Natural killer cell (primary cell): ENCODE data around the gene PLEKHG4. TPM values are rescaled to one million over a fixed set of nuclear protein-coding genes. Genes with fewer than 3 reads are reported as not detected.

Experiments used
- ATAC-seq, 3 donors: fragments of 150-1000 bp in 2 of 3; fragments of 200-7000 bp in 1 of 3; cut with Tn5 transposase; 1 replicate in 1 of 3; 2 replicates in 2 of 3; pipeline ENCODE4 v1.10.0; 2021; ENCODE audit warnings: mild to moderate bottlenecking in 2 of 3, moderate library complexity in 2 of 3
- DNase-seq, 2 donors: peaks; one replicate each; pipeline versions ENCODE4 v3.0.0 to v3.0.0-alpha.2; 2013 to 2021; ENCODE audit warnings: mixed read lengths in 1 of 2
- H3K27ac ChIP-seq: one replicate; pipeline ENCODE4 v1.5.1; 2013; ENCODE audit warnings: mild to moderate bottlenecking, low read length
- H3K27me3 ChIP-seq: one replicate; pipeline ENCODE4 v1.6.1; 2013; ENCODE audit warnings: low read length; ENCODE audit not compliant: control insufficient read depth, insufficient read depth
- H3K36me3 ChIP-seq: one replicate; pipeline ENCODE4 v1.6.1; 2013; ENCODE audit warnings: low read length; ENCODE audit not compliant: control insufficient read depth, insufficient read depth
- H3K4me1 ChIP-seq: one replicate; pipeline ENCODE4 v1.6.1; 2013; ENCODE audit warnings: low read length; ENCODE audit not compliant: control insufficient read depth, insufficient read depth
- H3K4me3 ChIP-seq: one replicate; pipeline ENCODE4 v1.5.1; 2013; ENCODE audit warnings: low read length
- H3K9me3 ChIP-seq: one replicate; pipeline ENCODE4 v1.6.1; 2013; ENCODE audit warnings: low read length; ENCODE audit not compliant: control insufficient read depth, insufficient read depth
- H3K27ac Mint-ChIP-seq, 2 donors: one replicate each; pipeline ENCODE4 v1.8.0; 2022; ENCODE audit warnings: mild to moderate bottlenecking in 2 of 2, mixed read lengths in 2 of 2, moderate library complexity in 1 of 2
- H3K27me3 Mint-ChIP-seq, 2 donors: one replicate each; pipeline ENCODE4 v1.8.0; 2022; ENCODE audit warnings: low read depth in 2 of 2, mixed read lengths in 2 of 2
- H3K36me3 Mint-ChIP-seq: one replicate; pipeline ENCODE4 v1.8.0; 2022; ENCODE audit warnings: mixed read lengths
- H3K4me1 Mint-ChIP-seq, 2 donors: one replicate each; pipeline ENCODE4 v1.8.0; 2022; ENCODE audit warnings: mixed read lengths in 2 of 2
- H3K4me3 Mint-ChIP-seq: one replicate; pipeline ENCODE4 v1.8.0; 2022; ENCODE audit warnings: mild to moderate bottlenecking, moderate library complexity, mixed read lengths
- H3K9me3 Mint-ChIP-seq, 2 donors: one replicate each; pipeline ENCODE4 v1.8.0; 2022; ENCODE audit warnings: mixed read lengths in 2 of 2
- WGBS: methylation state at CpG from one replicate; pipeline ENCODE4 v1.1.7; 2013; ENCODE audit warnings: missing lambda C conversion rate; ENCODE audit not compliant: insufficient coverage; 5-methylcytosine and 5-hydroxymethylcytosine counted together
- intact Hi-C: fragments of 100-400 bp; cut with micrococcal nuclease; formaldehyde crosslinking; loops from one replicate; pipeline ENCODE4 v1.14.2; 2022
- total RNA-seq, 4 donors: library from RNA; stranded (reverse); fragments of 120-200 nt in 1 of 4; gene quantifications; one replicate each; pipeline versions ENCODE4 v1.2.3 to v1.2.4, GENCODE V29; 2013 to 2022
- TF ChIP-seq, protein P1 (sequence below): fragments of 200-600 bp; IDR thresholded peaks from one replicate; pipeline ENCODE4 v1.8.0; 2022; ENCODE audit warnings: antibody characterized with exemption

The PLEKHG4 gene
- total RNA-seq, 3 donors from 2014 or later (not counting 1 experiment from before 2014, with no cell fraction given) = 6.8 to 14.7 (median 8.5) TPM

- peak overlapping the region in 1 of 2 donors; percentile 49 for H3K27ac Mint-ChIP-seq
- Histone ChIP-seq H3K4me3 (no peak overlapping the region), H3K36me3 (peaks cover 41% of the 10 kb centered on the region), H3K27ac (no peak overlapping the region), H3K9me3 (no peaks in the 10 kb centered on the region), H3K27me3 (no peaks in the 10 kb centered on the region), H3K4me1 (peaks cover 12% of the 10 kb centered on the region)
- H3K4me1 Mint-ChIP-seq = peaks cover 14 to 40% of the 10 kb centered on the region in 2 donors
- DNase-seq (no peak), ATAC-seq (no peak)
- H3K36me3 Mint-ChIP-seq = no peaks in the 10 kb centered on the region
- no peaks in the 10 kb centered on the region for H3K27me3 Mint-ChIP-seq
- intact Hi-C loops = no loop called here
- WGBS = 100% methylated on average over 9 of the region's 9 CpGs
- H3K4me3 Mint-ChIP-seq = no peak overlapping the region
- TF ChIP-seq, protein P1, sequence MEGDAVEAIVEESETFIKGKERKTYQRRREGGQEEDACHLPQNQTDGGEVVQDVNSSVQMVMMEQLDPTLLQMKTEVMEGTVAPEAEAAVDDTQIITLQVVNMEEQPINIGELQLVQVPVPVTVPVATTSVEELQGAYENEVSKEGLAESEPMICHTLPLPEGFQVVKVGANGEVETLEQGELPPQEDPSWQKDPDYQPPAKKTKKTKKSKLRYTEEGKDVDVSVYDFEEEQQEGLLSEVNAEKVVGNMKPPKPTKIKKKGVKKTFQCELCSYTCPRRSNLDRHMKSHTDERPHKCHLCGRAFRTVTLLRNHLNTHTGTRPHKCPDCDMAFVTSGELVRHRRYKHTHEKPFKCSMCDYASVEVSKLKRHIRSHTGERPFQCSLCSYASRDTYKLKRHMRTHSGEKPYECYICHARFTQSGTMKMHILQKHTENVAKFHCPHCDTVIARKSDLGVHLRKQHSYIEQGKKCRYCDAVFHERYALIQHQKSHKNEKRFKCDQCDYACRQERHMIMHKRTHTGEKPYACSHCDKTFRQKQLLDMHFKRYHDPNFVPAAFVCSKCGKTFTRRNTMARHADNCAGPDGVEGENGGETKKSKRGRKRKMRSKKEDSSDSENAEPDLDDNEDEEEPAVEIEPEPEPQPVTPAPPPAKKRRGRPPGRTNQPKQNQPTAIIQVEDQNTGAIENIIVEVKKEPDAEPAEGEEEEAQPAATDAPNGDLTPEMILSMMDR = no peak
- no peaks in the 10 kb centered on the region for H3K9me3 Mint-ChIP-seq
Observed at GRCh38 chr16:67238806-67239470, 40.4 kb upstream of the PLEKHG4 start.

- H3K4me1 Mint-ChIP-seq = peaks cover 27 to 55% of the 10 kb centered on the region in 2 donors
- WGBS = 96% methylated on average over 4 of the region's 4 CpGs
- no peaks in the 10 kb centered on the region for H3K27me3 ChIP-seq
- H3K4me1 ChIP-seq = peaks cover 28% of the 10 kb centered on the region
- no peaks in the 10 kb centered on the region for H3K9me3 Mint-ChIP-seq
- H3K4me3 ChIP-seq = no peak overlapping the region
- ATAC-seq (no peak), DNase-seq (no peak)
- H3K27ac ChIP-seq = no peak overlapping the region
- H3K4me3 Mint-ChIP-seq = no peak overlapping the region
- peaks cover 34% of the 10 kb centered on the region for H3K36me3 ChIP-seq
- intact Hi-C loops = no loop called here
- peak overlapping the region in 1 of 2 donors; percentile 50 for H3K27ac Mint-ChIP-seq
- no peaks in the 10 kb centered on the region for H3K36me3 Mint-ChIP-seq
- TF ChIP-seq, protein P1 = no peak
- H3K9me3 ChIP-seq = no peaks in the 10 kb centered on the region
- no peaks in the 10 kb centered on the region for H3K27me3 Mint-ChIP-seq
Observed at GRCh38 chr16:67240506-67240905, 38.8 kb upstream of the PLEKHG4 start.

DNA sequence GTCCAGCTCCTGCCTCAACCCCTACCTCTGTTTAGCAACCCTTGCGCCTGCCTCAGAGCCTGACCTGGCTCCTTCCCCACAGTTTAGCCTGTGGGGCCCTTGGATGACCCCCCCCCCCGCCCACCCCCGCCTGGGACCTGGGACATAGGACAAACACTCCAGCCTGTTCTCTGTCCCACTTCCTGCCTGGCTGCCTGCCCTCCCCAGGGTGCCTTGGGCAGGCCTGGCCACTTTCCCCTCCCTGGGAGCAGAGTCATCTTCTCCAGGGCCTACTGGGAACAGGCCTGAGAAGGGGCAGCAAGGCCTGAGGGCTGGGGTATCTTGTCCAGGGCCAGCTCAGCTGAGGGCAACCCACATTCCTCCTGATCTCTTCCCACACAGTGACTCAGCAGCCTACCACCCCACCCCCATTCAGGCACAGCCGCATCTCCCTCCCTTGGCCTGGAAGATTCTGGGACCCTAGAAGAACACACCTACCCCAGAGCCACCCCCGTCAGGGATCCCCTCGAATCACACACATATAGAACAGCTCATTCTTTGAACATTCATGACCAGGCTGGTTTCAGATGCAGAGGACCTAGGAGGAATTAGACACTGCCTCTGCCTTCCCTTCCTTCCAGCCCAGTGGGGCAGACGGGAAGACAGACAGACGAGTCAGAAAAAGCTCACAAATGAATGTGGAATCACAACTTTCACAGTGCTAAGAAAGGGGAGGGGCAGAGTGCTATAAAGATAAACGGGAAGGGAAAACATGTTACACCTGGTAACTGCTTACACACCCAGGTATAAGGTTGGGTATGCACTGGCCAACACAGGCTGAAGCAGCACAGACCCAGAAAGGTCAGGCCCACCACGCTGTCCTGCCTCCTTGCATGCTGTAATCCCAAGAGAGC is 38.1 kb upstream of the PLEKHG4 start:
- 88% methylated on average over 8 of the region's 10 CpGs for WGBS
- Mint-ChIP-seq H3K27me3 (no peaks in the 10 kb centered on the region), H3K9me3 (no peaks in the 10 kb centered on the region), H3K4me3 (no peak overlapping the region), H3K27ac (peak overlapping the region; percentile 60 to 94), H3K4me1 (peaks cover 27 to 51% of the 10 kb centered on the region in 2 donors), H3K36me3 (no peaks in the 10 kb centered on the region)
- H3K4me1 ChIP-seq = peaks cover 35% of the 10 kb centered on the region
- DNase-seq (no peak), ATAC-seq (no peak)
- peaks cover 30% of the 10 kb centered on the region for H3K36me3 ChIP-seq
- H3K9me3 ChIP-seq = no peaks in the 10 kb centered on the region
- H3K27ac ChIP-seq = no peak overlapping the region
- intact Hi-C loops = no loop called here
- TF ChIP-seq, protein P1 = no peak
- no peaks in the 10 kb centered on the region for H3K27me3 ChIP-seq
- no peak overlapping the region for H3K4me3 ChIP-seq
